ENCODE measurements around the gene C3orf70. TPM values are rescaled to one million over a fixed set of nuclear protein-coding genes. Genes with fewer than 3 reads are reported as not detected.

The C3orf70 gene
- total and polyA plus RNA-seq, 2 of the 8 experiments (the other 6 are each of a cell fraction or from before 2014, with no cell fraction given): 1.7 to 2.0 TPM

GRCh38 chr3:185164428-185165217, 11.8 kb upstream of the C3orf70 start:
- Histone ChIP-seq H3K27me3 (replicated peaks in 1 of 4; ENCODE audit: control insufficient read depth in 3 of 4, extremely low read depth in 1 of 4, insufficient read depth in 3 of 4, low read length in 3 of 4) (peaks cover 0 to 2% (median 0%) of the 10 kb centered on the region in 4 experiments; a peak in 1 of 7 replicates), H3K23ac (ENCODE audit: insufficient read length) (no peak overlapping the region), H3K23me2 (ENCODE audit: low read depth, low read length) (no peaks in the 10 kb centered on the region), H2BK15ac (ENCODE audit: low read length) (no peak overlapping the region), H3K79me1 (ENCODE audit: low read depth, low read length) (no peaks in the 10 kb centered on the region), H4K20me1 (replicated peaks in 1 of 2; ENCODE audit: control insufficient read depth in 1 of 2, insufficient read depth in 2 of 2, low read length in 2 of 2) (no peaks in the 10 kb centered on the region), H3K56ac (replicated peaks; ENCODE audit: insufficient read length, low read depth, low read length) (no peak overlapping the region), H3K14ac (ENCODE audit: insufficient read length) (peak overlapping the region; percentile 91), H3K27ac (ENCODE audit: low read depth, low read length) (no peak overlapping the region), H3K36me3 (ENCODE audit: control insufficient read depth in 2 of 4, insufficient read depth in 4 of 4, low read length in 3 of 4) (no peaks in the 10 kb centered on the region), H4K8ac (ENCODE audit: extremely low read depth, insufficient read depth, low read length) (no peak overlapping the region), H3K4me1 (replicated peaks in 1 of 4; ENCODE audit: control insufficient read depth in 3 of 4, insufficient read depth in 4 of 4, low read length in 3 of 4) (0 out of 7 replicates have a peak, but pooled peaks cover 0 to 2% (median 0%) of the 10 kb centered on the region in 4 experiments), H3K9ac (replicated peaks in 1 of 4; ENCODE audit: extremely low read depth in 1 of 4, low read depth in 3 of 4, low read length in 3 of 4) (no peak overlapping the region), H2BK5ac (ENCODE audit: low read depth, low read length) (no peak overlapping the region), H4K5ac (ENCODE audit: insufficient read length, low read depth, low read length) (no peak overlapping the region), H2BK120ac (replicated peaks; ENCODE audit: low read depth, low read length) (no peak overlapping the region), H4K91ac (replicated peaks; ENCODE audit: insufficient read length, low read length) (no peak overlapping the region), H3K4me2 (ENCODE audit: insufficient read depth in 1 of 2, low read depth in 2 of 2, low read length in 2 of 2) (no peak overlapping the region), H3K4ac (replicated peaks; ENCODE audit: insufficient read length, low read depth, low read length) (no peak overlapping the region), H3K18ac (ENCODE audit: extremely low read depth, low read length) (no peak overlapping the region), H2BK12ac (ENCODE audit: low read depth, low read length) (no peak overlapping the region), H3K79me2 (ENCODE audit: control insufficient read depth in 1 of 2, insufficient read depth in 2 of 2, low read length in 2 of 2) (no peaks in the 10 kb centered on the region), H3K9me3 (ENCODE audit: insufficient read depth in 2 of 2, low read depth in 1 of 2, low read length in 1 of 2) (no peaks in the 10 kb centered on the region), H3K4me3 (ENCODE audit: extremely low read depth in 1 of 4, insufficient read depth in 2 of 4, low read depth in 3 of 4, low read length in 4 of 4) (no peak overlapping the region; a peak in 1 of 8 replicates), H2BK20ac (ENCODE audit: low read length) (no peak overlapping the region; the same call in 1 of the 2 replicates), H2AFZ (ENCODE audit: low read length) (peak overlapping the region; percentile 55; the same call in 1 of the 2 replicates), H2AK5ac (ENCODE audit: low read depth, low read length) (no peak overlapping the region)
- ChIA-PET POLR2A (ENCODE audit: partially characterized antibody) (interaction anchor here (2.4 kb wide), 1 partner anchor 11 kb away, joined by 7 read pairs; no protein-coding TSS in a partner anchor), CTCF (ENCODE audit: partially characterized antibody) (interaction anchor here (0.6 to 4.1 kb wide), 6 partner anchors 10 to 106 kb away, joined by 3 to 31 read pairs (median 4); no protein-coding TSS in a partner anchor)
- FAIRE-seq (no peak), DNase-seq (ENCODE audit: low read depth in 1 of 2, low spot score in 2 of 2) (no peak)
- 85% methylated on average over 6 of the region's 6 CpGs; no CpG with 5 or more reads in 1 of the 2 experiments for WGBS, 2 experiments (ENCODE audit: extremely low coverage in 1 of 2, insufficient coverage in 1 of 2, insufficient read length in 1 of 2, insufficient replicate concordance in 2 of 2, low coverage in 1 of 2, low lambda C conversion rate in 2 of 2, missing lambda C conversion rate in 1 of 2)
- TF ChIP-seq CHD1 (IDR thresholded peaks at IDR 0.05; ENCODE audit: low read depth, low read length) (no peak), SIN3A (conservative IDR thresholded peaks at IDR 0.05 in 1 of 2, IDR thresholded peaks at IDR 0.05 in 1 of 2; ENCODE audit: low read depth in 1 of 2, low read length in 2 of 2) (no peak), CTBP2 (IDR thresholded peaks at IDR 0.05; ENCODE audit: borderline replicate concordance, insufficient read depth, insufficient read length, low read length) (no peak), BCL11A (IDR thresholded peaks at IDR 0.05; ENCODE audit: low read depth in 2 of 2, low read length in 2 of 2) (no peak), ASH2L (IDR thresholded peaks at IDR 0.05; ENCODE audit: low read length) (no peak), RFX5 (IDR thresholded peaks at IDR 0.05; ENCODE audit: borderline replicate concordance, low read depth, low read length) (no peak), SRF (IDR thresholded peaks at IDR 0.05; ENCODE audit: low read depth, low read length) (no peak), RXRA (IDR thresholded peaks at IDR 0.05; ENCODE audit: insufficient read depth, low read depth, low read length) (no peak), ATF3 (IDR thresholded peaks at IDR 0.05; ENCODE audit: insufficient read depth, low read depth, low read length) (no peak), JUND (IDR thresholded peaks at IDR 0.05; ENCODE audit: low read length) (no peak), FOSL1 (IDR thresholded peaks at IDR 0.05; ENCODE audit: insufficient read depth, low read depth, low read length) (no peak)
